Measurements from ENCODE around the gene NLRP12. TPM values are rescaled to one million over a fixed set of nuclear protein-coding genes. Genes with fewer than 3 reads are reported as not detected.
"Not testable (repeated sequence)": the region's sequence is repeated elsewhere in the genome, so short reads cannot be mapped to it uniquely, and the experiment has no call there.

NLRP12 gene
- total and polyA plus RNA-seq, 4 donors = 1.3 to 2.2 (median 1.3) TPM; not detected in 1

GRCh38 chr19:53795019-53795418 lies 29.1 kb downstream of the NLRP12 start:
- no peak for ATAC-seq (ENCODE audit: low FRiP score)
- WGBS, 2 donors = 67 to 69% methylated on average over 4 of the region's 4 CpGs
- H3K9me3 ChIP-seq (ENCODE audit: control insufficient read depth, low read length) = no peaks in the 10 kb centered on the region
- H3K36me3 ChIP-seq (ENCODE audit: control insufficient read depth in 1 of 2, insufficient read depth in 2 of 2, low read length in 1 of 2) = no peaks in the 10 kb centered on the region
- H3K27me3 ChIP-seq (ENCODE audit: control insufficient read depth in 1 of 2, insufficient read depth in 2 of 2, low read length in 1 of 2) = no peaks in the 10 kb centered on the region
- no peak for DNase-seq
- no peak overlapping the region for H3K27ac ChIP-seq (ENCODE audit: low read depth in 1 of 2, low read length in 2 of 2)
- intact Hi-C loops (cut with DNase I) = no loop called here
- H3K4me3 ChIP-seq (ENCODE audit: low read length in 2 of 2) = no peak overlapping the region
- no peaks in the 10 kb centered on the region for H3K4me1 ChIP-seq (ENCODE audit: control insufficient read depth in 1 of 2, insufficient read depth in 2 of 2, low read length in 2 of 2)

DNA sequence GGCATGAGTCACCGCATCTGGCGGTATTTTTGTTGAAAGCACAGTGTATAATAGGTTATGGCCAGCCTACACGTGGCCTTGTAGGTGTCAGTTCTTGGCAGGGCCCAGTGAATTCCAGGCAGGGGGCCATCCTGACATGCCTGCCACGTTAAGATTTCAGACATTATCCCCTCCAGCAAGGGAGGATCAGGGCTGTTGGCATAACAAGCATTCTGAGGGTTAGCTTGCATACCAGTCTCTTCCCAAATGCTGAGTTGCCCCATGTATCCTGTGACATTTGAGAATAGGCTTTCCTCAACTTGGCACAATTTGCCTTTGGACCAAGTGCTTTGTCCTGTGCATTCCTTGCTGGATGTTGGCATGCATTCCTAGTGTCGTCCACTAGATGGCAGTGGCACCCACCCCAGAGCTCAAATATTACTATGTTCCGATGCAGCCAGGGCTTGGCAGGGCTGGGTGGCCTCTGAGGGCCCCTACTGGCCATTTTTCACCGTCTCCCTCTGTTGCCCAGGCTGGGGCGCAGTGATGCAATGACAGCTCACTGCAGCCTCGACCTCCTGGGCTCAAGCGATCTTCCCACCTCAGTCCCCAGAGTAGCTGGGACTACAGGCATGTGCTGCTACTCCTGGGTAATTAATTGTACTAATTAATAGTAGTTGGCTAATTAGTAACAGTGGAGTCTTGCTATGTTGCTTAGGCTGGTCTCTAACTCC lies 31.2 kb downstream of the NLRP12 start:
- ATAC-seq (ENCODE audit: low FRiP score) (peak; percentile 91), DNase-seq (peak; percentile 88 to 90)
- H3K4me3 ChIP-seq (ENCODE audit: low read length in 2 of 2) = no peak overlapping the region
- no peak overlapping the region for H3K27ac ChIP-seq (ENCODE audit: low read depth in 1 of 2, low read length in 2 of 2)
- intact Hi-C loops (cut with DNase I) = loop anchor here (5.0 kb wide), 2 partner anchors 229 to 234 kb away; no protein-coding TSS in a partner anchor
- H3K27me3 ChIP-seq (ENCODE audit: control insufficient read depth in 1 of 2, insufficient read depth in 2 of 2, low read length in 1 of 2) = no peaks in the 10 kb centered on the region
- no peaks in the 10 kb centered on the region for H3K4me1 ChIP-seq (ENCODE audit: control insufficient read depth in 1 of 2, insufficient read depth in 2 of 2, low read length in 2 of 2)
- H3K36me3 ChIP-seq (ENCODE audit: control insufficient read depth in 1 of 2, insufficient read depth in 2 of 2, low read length in 1 of 2) = no peaks in the 10 kb centered on the region
- no peaks in the 10 kb centered on the region for H3K9me3 ChIP-seq (ENCODE audit: control insufficient read depth, low read length)
- WGBS, 2 donors = 12 to 16% methylated on average over 10 of the region's 10 CpGs

GRCh38 chr19:53789708-53790678 lies 34.1 kb downstream of the NLRP12 start:
- no peaks in the 10 kb centered on the region for H3K9me3 ChIP-seq (ENCODE audit: control insufficient read depth, low read length)
- DNase-seq (no peak), ATAC-seq (ENCODE audit: low FRiP score) (no peak)
- H3K4me1 ChIP-seq (ENCODE audit: control insufficient read depth in 1 of 2, insufficient read depth in 2 of 2, low read length in 2 of 2) = no peaks in the 10 kb centered on the region
- no peak overlapping the region for H3K27ac ChIP-seq (ENCODE audit: low read depth in 1 of 2, low read length in 2 of 2)
- WGBS, 2 donors = 78 to 79% methylated on average over 21 of the region's 21 CpGs
- no peaks in the 10 kb centered on the region for H3K27me3 ChIP-seq (ENCODE audit: control insufficient read depth in 1 of 2, insufficient read depth in 2 of 2, low read length in 1 of 2)
- no peaks in the 10 kb centered on the region for H3K36me3 ChIP-seq (ENCODE audit: control insufficient read depth in 1 of 2, insufficient read depth in 2 of 2, low read length in 1 of 2)
- no peak overlapping the region for H3K4me3 ChIP-seq (ENCODE audit: low read length in 2 of 2)
- intact Hi-C loops (cut with DNase I) = loop anchor here (5.0 kb wide), 2 partner anchors 232 to 237 kb away; no protein-coding TSS in a partner anchor

- Histone ChIP-seq H3K27ac (ENCODE audit: low read depth in 1 of 2, low read length in 2 of 2) (no peak overlapping the region), H3K27me3 (ENCODE audit: control insufficient read depth in 1 of 2, insufficient read depth in 2 of 2, low read length in 1 of 2) (no peaks in the 10 kb centered on the region), H3K9me3 (ENCODE audit: control insufficient read depth, low read length) (no peaks in the 10 kb centered on the region), H3K4me3 (ENCODE audit: low read length in 2 of 2) (no peak overlapping the region), H3K36me3 (ENCODE audit: control insufficient read depth in 1 of 2, insufficient read depth in 2 of 2, low read length in 1 of 2) (no peaks in the 10 kb centered on the region), H3K4me1 (ENCODE audit: control insufficient read depth in 1 of 2, insufficient read depth in 2 of 2, low read length in 2 of 2) (no peaks in the 10 kb centered on the region)
- DNase-seq (no peak), ATAC-seq (ENCODE audit: low FRiP score) (no peak)
- intact Hi-C loops (cut with DNase I) = no loop called here
- 80 to 85% methylated on average over 15 of the region's 15 CpGs for WGBS, 2 donors
These were observed 36.8 kb downstream of the NLRP12 start for GRCh38 chr19:53787266-53787665.

GRCh38 chr19:53786744-53787143 lies 37.4 kb downstream of the NLRP12 start:
- Histone ChIP-seq H3K27ac (ENCODE audit: low read depth in 1 of 2, low read length in 2 of 2) (no peak overlapping the region), H3K27me3 (ENCODE audit: control insufficient read depth in 1 of 2, insufficient read depth in 2 of 2, low read length in 1 of 2) (no peaks in the 10 kb centered on the region), H3K4me1 (ENCODE audit: control insufficient read depth in 1 of 2, insufficient read depth in 2 of 2, low read length in 2 of 2) (no peaks in the 10 kb centered on the region), H3K9me3 (ENCODE audit: control insufficient read depth, low read length) (no peaks in the 10 kb centered on the region), H3K36me3 (ENCODE audit: control insufficient read depth in 1 of 2, insufficient read depth in 2 of 2, low read length in 1 of 2) (no peaks in the 10 kb centered on the region), H3K4me3 (ENCODE audit: low read length in 2 of 2) (no peak overlapping the region)
- intact Hi-C loops (cut with DNase I) = no loop called here
- ATAC-seq (ENCODE audit: low FRiP score) = no peak
- DNase-seq = no peak
- WGBS, 2 donors = 84 to 88% methylated on average over 7 of the region's 7 CpGs

DNA sequence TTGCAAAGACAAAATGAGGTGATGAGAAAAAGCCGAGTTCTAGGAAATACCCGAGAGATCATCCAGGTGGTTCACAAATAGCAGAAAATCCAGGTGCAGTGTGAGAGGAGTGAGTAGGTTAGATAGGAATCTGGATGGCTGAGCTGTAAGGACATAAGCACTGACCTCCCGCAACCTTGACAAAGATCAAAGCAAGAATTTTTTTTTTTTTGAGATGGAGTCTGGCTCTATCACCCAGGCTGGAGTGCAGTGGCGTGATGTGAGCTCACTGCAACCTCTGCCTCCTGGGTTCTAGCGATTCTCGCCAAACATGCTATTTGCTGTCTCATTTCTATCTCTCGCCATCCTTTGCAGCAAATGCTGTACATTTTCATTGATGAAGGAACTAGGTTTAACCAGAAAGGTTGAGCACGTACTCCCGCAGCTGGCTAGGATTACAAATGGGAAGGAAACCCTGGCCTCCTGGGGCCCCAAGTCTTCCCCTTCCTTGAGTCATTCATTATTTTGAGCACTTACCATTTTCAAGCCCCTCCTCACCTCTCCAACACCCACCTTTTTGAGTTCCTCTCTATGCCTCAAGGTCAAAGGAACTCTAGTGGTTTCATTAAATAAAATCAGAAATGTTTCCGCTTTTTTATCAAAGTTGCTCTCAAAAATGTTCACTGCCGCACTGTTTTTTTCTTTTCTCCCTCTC lies 38.8 kb downstream of the NLRP12 start:
- intact Hi-C loops (cut with DNase I) = no loop called here
- 73 to 83% methylated on average over 11 of the region's 11 CpGs for WGBS, 2 donors
- ATAC-seq (ENCODE audit: low FRiP score) = no peak

DNA sequence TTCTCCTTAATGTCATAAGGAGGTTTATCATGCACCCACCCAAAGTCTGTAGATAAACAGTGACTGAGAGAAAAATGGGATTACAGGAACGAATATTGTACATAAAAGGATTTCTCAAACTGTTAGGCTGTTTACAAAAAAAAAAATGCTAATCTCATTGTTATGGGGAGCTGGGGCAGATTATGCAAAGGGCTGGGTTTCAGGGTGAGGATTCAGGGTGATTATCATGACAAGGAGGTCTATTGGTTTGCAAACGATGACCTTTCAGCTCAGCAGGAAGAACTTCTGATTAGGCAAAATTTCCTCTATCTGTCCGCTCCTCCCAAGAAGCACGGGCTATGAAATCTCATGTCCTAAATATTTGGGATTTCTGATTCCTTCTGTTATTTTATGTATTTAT lies 41.4 kb downstream of the NLRP12 start:
- DNase-seq (no peak), ATAC-seq (ENCODE audit: low FRiP score) (no peak)
- H3K27ac ChIP-seq (ENCODE audit: low read depth in 1 of 2, low read length in 2 of 2) = no peak overlapping the region
- no peaks in the 10 kb centered on the region for H3K27me3 ChIP-seq (ENCODE audit: control insufficient read depth in 1 of 2, insufficient read depth in 2 of 2, low read length in 1 of 2)
- intact Hi-C loops (cut with DNase I) = no loop called here
- no peaks in the 10 kb centered on the region for H3K4me1 ChIP-seq (ENCODE audit: control insufficient read depth in 1 of 2, insufficient read depth in 2 of 2, low read length in 2 of 2)
- no peaks in the 10 kb centered on the region for H3K9me3 ChIP-seq (ENCODE audit: control insufficient read depth, low read length)
- H3K36me3 ChIP-seq (ENCODE audit: control insufficient read depth in 1 of 2, insufficient read depth in 2 of 2, low read length in 1 of 2) = no peaks in the 10 kb centered on the region
- WGBS, 2 donors = 64 to 72% methylated on average over 4 of the region's 4 CpGs
- no peak overlapping the region for H3K4me3 ChIP-seq (ENCODE audit: low read length in 2 of 2)

More for the DNA sequence above, 38.8 kb downstream of the NLRP12 start:
- Histone ChIP-seq H3K4me3 (ENCODE audit: low read length in 2 of 2) (no peak overlapping the region), H3K27me3 (ENCODE audit: control insufficient read depth in 1 of 2, insufficient read depth in 2 of 2, low read length in 1 of 2) (no peaks in the 10 kb centered on the region), H3K27ac (ENCODE audit: low read depth in 1 of 2, low read length in 2 of 2) (no peak overlapping the region), H3K9me3 (ENCODE audit: control insufficient read depth, low read length) (no peaks in the 10 kb centered on the region), H3K36me3 (ENCODE audit: control insufficient read depth in 1 of 2, insufficient read depth in 2 of 2, low read length in 1 of 2) (no peaks in the 10 kb centered on the region), H3K4me1 (ENCODE audit: control insufficient read depth in 1 of 2, insufficient read depth in 2 of 2, low read length in 2 of 2) (no peaks in the 10 kb centered on the region)
- DNase-seq = no peak

GRCh38 chr19:53781332-53781731 lies 42.8 kb downstream of the NLRP12 start:
- H3K27ac ChIP-seq (ENCODE audit: low read depth in 1 of 2, low read length in 2 of 2); ATAC-seq (ENCODE audit: low FRiP score); DNase-seq; H3K4me1 ChIP-seq (ENCODE audit: control insufficient read depth in 1 of 2, insufficient read depth in 2 of 2, low read length in 2 of 2); H3K9me3 ChIP-seq (ENCODE audit: control insufficient read depth, low read length); H3K27me3 ChIP-seq (ENCODE audit: control insufficient read depth in 1 of 2, insufficient read depth in 2 of 2, low read length in 1 of 2); intact Hi-C loops (cut with DNase I); H3K36me3 ChIP-seq (ENCODE audit: control insufficient read depth in 1 of 2, insufficient read depth in 2 of 2, low read length in 1 of 2); H3K4me3 ChIP-seq (ENCODE audit: low read length in 2 of 2): not testable (repeated sequence)
- 76 to 84% methylated on average over 8 of the region's 8 CpGs for WGBS, 2 donors
